GM23338 (cell line): Measurements from ENCODE around the gene TGFBR3. TPM values are rescaled to one million over a fixed set of nuclear protein-coding genes. Genes with fewer than 3 reads are reported as not detected.

Experiments
- ATAC-seq: fragments of 200-7000 bp; cut with Tn5 transposase; 3 replicates; pipeline ENCODE4 v1.9.1; 2020
- DNase-seq: peaks from one replicate; pipeline ENCODE4 v3.0.0-alpha.2; 2015; ENCODE audit warnings: low spot score
- H2AFZ ChIP-seq: fragments of 200-600 bp; sonication (generic); 2 replicates; pipeline ENCODE4 v1.8.0; 2016; ENCODE audit warnings: antibody characterized with exemption, mild to moderate bottlenecking, moderate library complexity
- H3F3A ChIP-seq: fragments of 200-600 bp; sonication (generic); replicated peaks from 2 replicates; pipeline ENCODE4 v1.8.0; 2017; ENCODE audit warnings: antibody characterized with exemption, mixed run types, low read depth
- H3K27ac ChIP-seq: fragments of 200-600 bp; sonication (generic); 2 replicates; pipeline ENCODE4 v1.6.1; 2016; ENCODE audit warnings: low read depth
- H3K27me3 ChIP-seq: fragments of 200-600 bp; sonication (generic); 2 replicates; pipeline ENCODE4 v1.8.0; 2016; ENCODE audit warnings: mild to moderate bottlenecking, mixed run types, moderate library complexity; ENCODE audit not compliant: insufficient read depth
- H3K36me3 ChIP-seq: fragments of 200-600 bp; sonication (generic); 2 replicates; pipeline ENCODE4 v1.8.0; 2016; ENCODE audit warnings: mild to moderate bottlenecking; ENCODE audit not compliant: insufficient read depth
- H3K4me1 ChIP-seq: fragments of 200-600 bp; sonication (generic); 2 replicates; pipeline ENCODE4 v1.8.0; 2016; ENCODE audit warnings: mild to moderate bottlenecking, moderate library complexity; ENCODE audit not compliant: insufficient read depth
- H3K4me2 ChIP-seq: fragments of 200-600 bp; sonication (generic); 2 replicates; pipeline ENCODE4 v1.7.1; 2017; ENCODE audit warnings: mixed run types
- H3K4me3 ChIP-seq: fragments of 200-600 bp; sonication (generic); 2 replicates; pipeline ENCODE4 v1.6.1; 2016; ENCODE audit warnings: mixed run types
- H3K79me2 ChIP-seq: fragments of 200-600 bp; sonication (generic); replicated peaks from 2 replicates; pipeline ENCODE4 v1.8.0; 2017; ENCODE audit warnings: mild to moderate bottlenecking; ENCODE audit not compliant: insufficient read depth
- H3K9me2 ChIP-seq: fragments of 200-600 bp; sonication (generic); 2 replicates; pipeline ENCODE4 v1.8.0; 2017; ENCODE audit not compliant: insufficient read depth
- H4K20me1 ChIP-seq: fragments of 200-600 bp; sonication (generic); replicated peaks from 2 replicates; pipeline ENCODE4 v1.8.0; 2017; ENCODE audit warnings: mild to moderate bottlenecking; ENCODE audit not compliant: insufficient read depth
- H3K27ac Mint-ChIP-seq: 2 replicates; pipeline ENCODE4 v1.8.0; 2020; ENCODE audit warnings: inconsistent platforms, mild to moderate bottlenecking, moderate library complexity, mixed read lengths
- H3K27me3 Mint-ChIP-seq: 3 replicates; pipeline ENCODE4 v1.8.0; 2022; ENCODE audit warnings: low read depth, mild to moderate bottlenecking, moderate library complexity, mixed read lengths, inconsistent platforms; ENCODE audit not compliant: insufficient read depth, poor library complexity
- H3K36me3 Mint-ChIP-seq: 3 replicates; pipeline ENCODE4 v1.8.0; 2021; ENCODE audit warnings: low read depth, mild to moderate bottlenecking, inconsistent platforms, moderate library complexity, mixed read lengths
- H3K4me1 Mint-ChIP-seq: 3 replicates; pipeline ENCODE4 v1.8.0; 2020; ENCODE audit warnings: mild to moderate bottlenecking, inconsistent platforms, mixed read lengths
- H3K4me3 Mint-ChIP-seq: 3 replicates; pipeline ENCODE4 v1.8.0; 2021; ENCODE audit warnings: moderate library complexity, mild to moderate bottlenecking, inconsistent platforms, mixed read lengths
- H3K9me3 Mint-ChIP-seq: 3 replicates; pipeline ENCODE4 v1.8.0; 2020; ENCODE audit warnings: moderate library complexity, mild to moderate bottlenecking, inconsistent platforms, mixed read lengths
- CREB1 ChIP-seq: fragments of 250-450 bp; sonication (Bioruptor Pico); IDR thresholded peaks from 2 replicates; pipeline ENCODE4 v1.5.0; 2020; ENCODE audit warnings: low read depth, mild to moderate bottlenecking, moderate library complexity
- EZH2phosphoT487 ChIP-seq: fragments of 200-600 bp; sonication (generic); IDR thresholded peaks from one replicate; pipeline ENCODE4 v1.8.1; 2018; ENCODE audit warnings: antibody characterized with exemption; ENCODE audit not compliant: unreplicated experiment
- POLR2AphosphoS5 ChIP-seq: IDR thresholded peaks from 2 replicates; pipeline ENCODE4 v1.6.1; 2016; ENCODE audit warnings: antibody characterized with exemption, low read depth
- ZNF114 ChIP-seq: fragments of 250-450 bp; sonication (Bioruptor Pico); IDR thresholded peaks from 2 replicates; pipeline ENCODE4 v1.5.0; 2020; ENCODE audit warnings: mild to moderate bottlenecking, moderate library complexity
- polyA plus RNA-seq: library from polyadenylated mRNA; unstranded; fragments of >200 nt; fragmentation: Nextera tagmentation; extraction: Ambion mirVana; gene quantifications from 2 replicates; pipeline ENCODE4 v1.2.1, GENCODE V29; 2016
- total RNA-seq: library from RNA; depleted of rRNA; stranded (reverse); fragments of >200 nt; shearing (Covaris generic); gene quantifications from 2 replicates; pipeline ENCODE4 v1.2.3, GENCODE V29; 2014
- TF ChIP-seq, protein P1 (sequence below): fragments of 250-450 bp; sonication (Bioruptor Pico); IDR thresholded peaks from 2 replicates; pipeline ENCODE4 v1.5.0; 2020; ENCODE audit warnings: mild to moderate bottlenecking, moderate library complexity

The TGFBR3 gene
- total and polyA plus RNA-seq, 2 experiments from 2014 or later = 1.7 to 2.9 TPM

DNA sequence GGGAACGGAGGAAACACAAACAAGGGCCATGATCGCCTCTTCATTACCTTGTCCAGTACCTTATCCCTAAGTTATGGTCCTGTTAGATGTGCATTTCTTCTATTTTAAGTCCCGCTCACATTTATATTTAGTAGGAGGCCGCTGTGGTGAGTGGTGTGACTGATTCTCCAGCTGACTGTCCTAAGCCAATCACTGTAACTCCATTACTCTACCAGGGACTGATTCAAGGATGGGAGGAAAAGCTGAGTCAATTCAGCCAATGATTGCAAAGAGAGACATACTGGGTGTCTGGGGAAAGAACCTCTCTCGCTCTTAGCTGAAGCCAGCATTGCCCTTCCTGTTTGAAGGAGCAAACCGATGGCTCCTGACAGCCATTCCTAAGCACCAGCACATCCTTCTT, 59.7 kb downstream of the TGFBR3 start (continued):
- TF ChIP-seq, protein P1, sequence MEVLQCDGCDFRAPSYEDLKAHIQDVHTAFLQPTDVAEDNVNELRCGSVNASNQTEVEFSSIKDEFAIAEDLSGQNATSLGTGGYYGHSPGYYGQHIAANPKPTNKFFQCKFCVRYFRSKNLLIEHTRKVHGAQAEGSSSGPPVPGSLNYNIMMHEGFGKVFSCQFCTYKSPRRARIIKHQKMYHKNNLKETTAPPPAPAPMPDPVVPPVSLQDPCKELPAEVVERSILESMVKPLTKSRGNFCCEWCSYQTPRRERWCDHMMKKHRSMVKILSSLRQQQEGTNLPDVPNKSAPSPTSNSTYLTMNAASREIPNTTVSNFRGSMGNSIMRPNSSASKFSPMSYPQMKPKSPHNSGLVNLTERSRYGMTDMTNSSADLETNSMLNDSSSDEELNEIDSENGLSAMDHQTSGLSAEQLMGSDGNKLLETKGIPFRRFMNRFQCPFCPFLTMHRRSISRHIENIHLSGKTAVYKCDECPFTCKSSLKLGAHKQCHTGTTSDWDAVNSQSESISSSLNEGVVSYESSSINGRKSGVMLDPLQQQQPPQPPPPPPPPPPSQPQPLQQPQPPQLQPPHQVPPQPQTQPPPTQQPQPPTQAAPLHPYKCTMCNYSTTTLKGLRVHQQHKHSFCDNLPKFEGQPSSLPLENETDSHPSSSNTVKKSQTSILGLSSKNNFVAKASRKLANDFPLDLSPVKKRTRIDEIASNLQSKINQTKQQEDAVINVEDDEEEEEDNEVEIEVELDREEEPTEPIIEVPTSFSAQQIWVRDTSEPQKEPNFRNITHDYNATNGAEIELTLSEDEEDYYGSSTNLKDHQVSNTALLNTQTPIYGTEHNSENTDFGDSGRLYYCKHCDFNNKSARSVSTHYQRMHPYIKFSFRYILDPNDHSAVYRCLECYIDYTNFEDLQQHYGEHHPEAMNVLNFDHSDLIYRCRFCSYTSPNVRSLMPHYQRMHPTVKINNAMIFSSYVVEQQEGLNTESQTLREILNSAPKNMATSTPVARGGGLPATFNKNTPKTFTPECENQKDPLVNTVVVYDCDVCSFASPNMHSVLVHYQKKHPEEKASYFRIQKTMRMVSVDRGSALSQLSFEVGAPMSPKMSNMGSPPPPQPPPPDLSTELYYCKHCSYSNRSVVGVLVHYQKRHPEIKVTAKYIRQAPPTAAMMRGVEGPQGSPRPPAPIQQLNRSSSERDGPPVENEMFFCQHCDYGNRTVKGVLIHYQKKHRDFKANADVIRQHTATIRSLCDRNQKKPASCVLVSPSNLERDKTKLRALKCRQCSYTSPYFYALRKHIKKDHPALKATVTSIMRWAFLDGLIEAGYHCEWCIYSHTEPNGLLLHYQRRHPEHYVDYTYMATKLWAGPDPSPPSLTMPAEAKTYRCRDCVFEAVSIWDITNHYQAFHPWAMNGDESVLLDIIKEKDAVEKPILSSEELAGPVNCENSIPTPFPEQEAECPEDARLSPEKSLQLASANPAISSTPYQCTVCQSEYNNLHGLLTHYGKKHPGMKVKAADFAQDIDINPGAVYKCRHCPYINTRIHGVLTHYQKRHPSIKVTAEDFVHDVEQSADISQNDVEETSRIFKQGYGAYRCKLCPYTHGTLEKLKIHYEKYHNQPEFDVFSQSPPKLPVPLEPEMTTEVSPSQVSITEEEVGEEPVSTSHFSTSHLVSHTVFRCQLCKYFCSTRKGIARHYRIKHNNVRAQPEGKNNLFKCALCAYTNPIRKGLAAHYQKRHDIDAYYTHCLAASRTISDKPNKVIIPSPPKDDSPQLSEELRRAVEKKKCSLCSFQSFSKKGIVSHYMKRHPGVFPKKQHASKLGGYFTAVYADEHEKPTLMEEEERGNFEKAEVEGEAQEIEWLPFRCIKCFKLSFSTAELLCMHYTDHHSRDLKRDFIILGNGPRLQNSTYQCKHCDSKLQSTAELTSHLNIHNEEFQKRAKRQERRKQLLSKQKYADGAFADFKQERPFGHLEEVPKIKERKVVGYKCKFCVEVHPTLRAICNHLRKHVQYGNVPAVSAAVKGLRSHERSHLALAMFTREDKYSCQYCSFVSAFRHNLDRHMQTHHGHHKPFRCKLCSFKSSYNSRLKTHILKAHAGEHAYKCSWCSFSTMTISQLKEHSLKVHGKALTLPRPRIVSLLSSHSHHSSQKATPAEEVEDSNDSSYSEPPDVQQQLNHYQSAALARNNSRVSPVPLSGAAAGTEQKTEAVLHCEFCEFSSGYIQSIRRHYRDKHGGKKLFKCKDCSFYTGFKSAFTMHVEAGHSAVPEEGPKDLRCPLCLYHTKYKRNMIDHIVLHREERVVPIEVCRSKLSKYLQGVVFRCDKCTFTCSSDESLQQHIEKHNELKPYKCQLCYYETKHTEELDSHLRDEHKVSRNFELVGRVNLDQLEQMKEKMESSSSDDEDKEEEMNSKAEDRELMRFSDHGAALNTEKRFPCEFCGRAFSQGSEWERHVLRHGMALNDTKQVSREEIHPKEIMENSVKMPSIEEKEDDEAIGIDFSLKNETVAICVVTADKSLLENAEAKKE (CRISPR knock-in tag) = no peak
- TF ChIP-seq EZH2phosphoT487 = no peak

DNA sequence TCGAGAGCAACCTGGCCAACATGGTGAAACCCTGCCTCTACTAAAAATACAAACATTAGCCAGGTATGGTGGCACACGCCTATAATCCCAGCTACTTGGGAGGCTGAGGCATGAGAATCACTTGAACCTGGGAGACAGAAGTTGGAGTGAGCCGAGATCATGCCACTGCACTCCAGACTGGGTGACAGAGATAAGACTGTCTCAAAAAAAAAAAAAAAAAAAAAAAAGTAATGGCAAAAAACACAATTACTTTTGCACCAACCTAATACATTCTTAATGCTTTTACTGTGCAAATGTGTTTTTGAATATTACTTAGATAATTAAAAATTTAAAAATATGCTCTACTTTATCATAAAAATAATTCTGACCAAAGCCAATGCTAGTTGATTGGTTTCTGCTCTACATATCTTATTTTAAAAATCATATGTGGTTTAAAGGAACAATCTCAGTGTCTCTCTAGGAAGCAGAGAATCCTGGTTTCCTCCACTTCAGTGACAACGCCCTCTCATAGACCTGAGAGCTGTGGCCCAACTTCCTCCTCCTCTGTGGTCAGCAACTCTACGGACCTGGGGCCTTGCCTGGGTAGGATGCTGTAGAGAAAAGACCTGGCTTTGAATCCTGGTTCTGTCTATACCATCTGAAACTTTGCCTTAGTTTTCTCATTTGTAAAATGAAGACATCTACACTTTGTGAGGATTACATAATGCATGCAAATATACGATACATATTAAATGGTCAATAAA, 64.7 kb downstream of the TGFBR3 start:
- no peak overlapping the region for H3K4me3 ChIP-seq
- peaks cover 5% of the 10 kb centered on the region; the same call in 1 of the 2 replicates for H3K4me1 ChIP-seq
- H3K79me2 ChIP-seq = no peaks in the 10 kb centered on the region
- no peaks in the 10 kb centered on the region for H3F3A ChIP-seq
- TF ChIP-seq CREB1 (CRISPR knock-in tag) (no peak), ZNF114 (CRISPR knock-in tag) (no peak), POLR2AphosphoS5 (no peak)
- H3K27me3 ChIP-seq = no peaks in the 10 kb centered on the region
- Mint-ChIP-seq H3K9me3 (no peaks in the 10 kb centered on the region), H3K4me1 (peaks cover 16% of the 10 kb centered on the region; the same call in 2 of the 3 replicates), H3K27ac (no peak overlapping the region), H3K27me3 (no peaks in the 10 kb centered on the region), H3K4me3 (no peak overlapping the region), H3K36me3 (no peaks in the 10 kb centered on the region)
- no peak overlapping the region for H2AFZ ChIP-seq
- DNase-seq (no peak), ATAC-seq (no peak)
- H3K27ac ChIP-seq = no peak overlapping the region
- no peak overlapping the region for H3K4me2 ChIP-seq
- no peaks in the 10 kb centered on the region for H3K36me3 ChIP-seq
- H4K20me1 ChIP-seq = no peaks in the 10 kb centered on the region
- H3K9me2 ChIP-seq = no peaks in the 10 kb centered on the region; the same call in 1 of the 2 replicates
